Measurements from ENCODE around the gene SLC38A3.

SLC38A3 gene

GRCh38 chr3:50269977-50270413 lies 64.9 kb downstream of the SLC38A3 start:
- DNase-seq, result no peak

- DNase-seq, result no peak
Observed at GRCh38 chr3:50270422-50271224, 65.6 kb downstream of the SLC38A3 start.

Data from activated T-cell treated with anti-CD3 and anti-CD28 coated beads, Interleukin-2, amount 50 U/mL, for 1 hour (primary cell).